GM21423 (cell line): ENCODE measurements around the gene CDKN1A.
"Not testable (repeated sequence)": the region's sequence is repeated elsewhere in the genome, so short reads cannot be mapped to it uniquely, and the experiment has no call there.

Source experiments
- ATAC-seq: cut with Tn5 transposase; IDR thresholded peaks from one replicate; pipeline ENCODE4 v1.9.1; 2021; ENCODE audit warnings: mild to moderate bottlenecking, moderate library complexity; ENCODE audit not compliant: unreplicated experiment

The CDKN1A gene

DNA sequence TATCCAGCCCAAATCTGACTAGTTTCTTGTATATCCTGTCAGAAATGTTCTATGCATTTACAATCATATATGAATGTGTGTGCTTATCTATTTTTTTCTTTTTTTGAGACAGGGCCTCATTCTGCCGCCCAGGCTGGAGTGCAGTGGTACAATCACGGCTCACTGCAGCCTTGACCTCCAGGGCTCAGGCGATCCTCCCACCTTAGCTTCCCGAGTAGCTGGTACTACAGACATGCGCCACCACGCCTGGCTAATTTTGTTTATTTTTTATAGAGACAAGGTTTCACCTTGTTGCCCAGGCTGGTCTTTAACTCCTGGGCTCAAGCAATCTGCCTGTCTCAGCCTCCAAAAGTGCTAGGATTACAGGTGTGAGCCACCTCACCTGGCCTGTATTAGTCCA lies 16.1 kb downstream of the CDKN1A start:
- no peak for ATAC-seq

DNA sequence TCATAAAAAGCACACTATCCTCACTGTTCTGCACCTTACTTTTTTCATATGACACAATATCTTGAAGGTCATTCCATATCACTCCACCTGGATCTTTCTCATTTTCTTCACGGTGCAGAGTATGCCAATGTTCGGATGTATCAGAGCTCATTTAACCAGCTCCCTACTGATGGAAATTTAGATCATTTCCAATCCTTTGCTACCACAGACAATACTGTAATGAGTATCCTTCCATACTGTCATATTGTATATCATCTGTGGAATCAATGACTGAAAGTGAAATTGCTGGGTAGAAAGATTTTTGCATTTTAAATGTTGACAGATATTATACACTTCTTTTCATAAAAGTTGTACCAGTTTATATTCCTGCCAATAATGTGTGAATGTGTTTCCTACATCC lies 16.9 kb downstream of the CDKN1A start:
- no peak for ATAC-seq

DNA sequence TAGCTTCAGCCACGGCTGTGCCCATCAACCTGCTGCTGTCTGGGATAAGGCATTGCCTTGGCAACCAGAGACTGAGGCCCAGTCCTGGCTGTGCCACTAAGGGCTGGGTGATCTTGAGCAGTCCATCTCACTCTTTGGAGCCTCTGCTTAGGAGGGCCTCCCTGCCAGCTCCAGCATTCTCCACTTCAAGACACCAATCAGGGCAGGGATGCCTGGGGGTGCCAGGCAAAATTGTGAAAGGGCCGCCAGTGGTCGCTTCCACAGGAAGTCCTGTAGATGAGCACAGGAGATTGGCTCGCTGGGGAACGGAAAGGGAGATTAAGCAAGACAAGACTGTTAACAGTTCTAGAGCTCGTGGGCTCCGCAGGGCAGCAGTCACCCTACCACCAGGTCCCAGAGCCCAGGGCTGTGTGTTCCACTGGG lies 19.0 kb downstream of the CDKN1A start, which contains the start of gene RAB44:
Gene RAB44 (plus strand): TSS at position 346 of the 423 bp plus-strand sequence. CDS start 6,410 bp downstream, outside the sequence.
- no peak for ATAC-seq

DNA sequence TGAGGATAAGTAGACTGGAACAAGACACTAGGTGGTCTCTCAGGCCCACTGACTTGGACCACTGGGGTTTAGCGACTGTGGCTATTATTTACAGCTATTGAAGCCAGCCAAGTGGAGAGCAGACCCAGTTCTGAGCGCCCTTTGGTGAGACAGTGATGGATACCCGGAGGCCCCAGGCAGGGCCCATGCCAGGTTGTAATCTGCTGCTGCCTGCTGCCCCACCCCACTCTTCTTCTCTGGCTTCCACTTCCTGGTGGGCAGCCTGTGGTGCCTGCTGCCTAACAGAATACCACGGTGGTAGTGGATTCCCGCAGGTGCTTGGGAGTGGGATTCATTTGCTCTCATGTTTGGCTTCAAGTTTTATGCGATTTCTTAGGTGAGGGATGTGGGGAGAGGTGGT lies 19.7 kb downstream of the CDKN1A start:
- ATAC-seq, result no peak

DNA sequence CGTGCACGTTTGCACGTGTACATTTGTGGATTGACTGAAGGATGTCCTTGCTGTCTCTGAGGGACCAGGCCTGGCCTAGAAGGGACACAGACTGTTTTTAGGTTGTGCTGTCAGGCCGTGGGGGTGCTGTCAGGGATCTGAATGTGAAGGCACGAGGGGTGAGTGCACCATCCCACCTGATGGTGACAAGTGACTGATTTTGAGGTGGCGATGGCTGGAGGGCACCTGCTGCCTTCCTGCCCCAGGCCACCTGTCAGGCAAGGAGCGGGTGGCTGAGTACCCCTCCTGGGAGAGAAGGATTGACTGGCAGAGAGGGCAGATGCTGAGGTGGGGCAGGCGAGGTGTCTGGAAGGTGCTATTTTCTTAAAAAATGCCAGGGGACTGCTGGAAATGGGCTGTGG lies 20.4 kb downstream of the CDKN1A start:
- no peak for ATAC-seq

DNA sequence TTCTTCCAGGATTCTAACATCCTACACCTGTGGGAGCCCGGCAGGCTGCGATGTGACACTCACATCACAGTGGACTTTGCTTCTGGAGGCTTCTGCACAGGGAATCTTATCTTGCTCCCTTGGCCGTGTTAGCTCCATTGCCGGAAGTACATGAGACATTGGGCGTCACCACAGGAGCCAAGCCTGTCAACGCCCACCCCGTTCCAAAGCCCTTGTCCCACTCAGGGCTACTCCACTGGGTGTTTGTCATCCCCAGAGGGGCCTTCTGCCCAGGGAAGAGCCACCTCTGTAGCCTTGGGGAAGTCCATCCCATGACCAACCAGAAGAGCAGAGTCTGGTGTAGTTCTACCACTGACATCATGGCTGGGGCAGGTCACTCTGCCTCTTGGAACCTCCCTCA lies 20.8 kb downstream of the CDKN1A start:
- ATAC-seq, result no peak

DNA sequence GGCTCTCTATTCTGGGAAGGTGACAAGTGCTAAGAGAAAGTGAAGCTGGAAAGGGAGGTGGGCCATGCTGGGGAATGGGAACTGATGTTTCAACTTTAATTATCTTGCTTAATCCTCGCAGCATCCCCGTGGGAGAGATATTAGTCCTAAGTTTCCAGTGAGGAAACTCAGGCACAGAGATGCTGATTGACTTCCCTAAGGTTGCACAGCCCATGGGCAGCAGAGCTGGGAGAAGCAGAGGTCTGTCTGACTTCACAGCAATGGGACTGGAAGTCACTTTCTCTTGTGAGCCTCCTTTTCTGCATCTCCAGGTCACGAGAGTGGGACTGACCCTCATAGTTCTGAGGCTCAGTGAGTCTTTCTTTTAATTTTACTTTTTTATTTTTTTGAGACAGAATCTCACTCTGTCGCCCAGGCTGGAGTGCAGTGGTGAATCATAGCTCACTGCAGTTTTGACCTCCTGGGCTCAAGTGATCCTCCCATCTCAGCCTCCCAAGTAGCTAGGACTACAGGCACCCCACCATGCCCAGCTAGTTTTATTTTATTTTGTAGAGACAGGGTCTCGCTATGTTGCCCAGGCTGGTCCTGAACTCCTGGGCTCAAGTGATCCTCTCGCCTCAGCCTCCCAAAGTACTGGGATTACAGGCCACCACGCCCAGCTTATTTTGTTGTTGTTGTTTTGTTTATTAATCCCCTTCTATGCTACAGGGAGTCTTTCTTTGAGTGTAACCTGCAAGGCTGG lies 21.7 kb downstream of the CDKN1A start:
- no peak for ATAC-seq

DNA sequence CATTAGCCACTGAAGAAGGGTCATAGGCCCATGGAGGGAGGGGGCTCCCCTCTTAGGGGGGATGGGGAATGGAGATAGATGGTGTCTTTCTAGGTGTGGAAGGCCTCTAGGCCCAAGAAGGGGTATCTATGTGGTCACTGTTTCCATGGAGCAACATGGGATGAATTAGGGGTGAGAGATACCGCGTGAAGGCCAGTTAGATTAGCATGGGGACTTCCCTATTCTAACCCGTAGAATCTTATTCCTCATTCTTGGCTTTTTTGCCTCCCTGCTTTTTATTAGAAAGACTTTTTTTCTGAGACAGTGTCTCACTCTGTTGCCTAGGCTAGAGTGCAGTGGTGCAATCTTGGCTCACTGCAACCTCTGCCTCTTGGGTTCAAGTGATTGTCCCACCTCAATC lies 22.3 kb downstream of the CDKN1A start:
- no peak for ATAC-seq

DNA sequence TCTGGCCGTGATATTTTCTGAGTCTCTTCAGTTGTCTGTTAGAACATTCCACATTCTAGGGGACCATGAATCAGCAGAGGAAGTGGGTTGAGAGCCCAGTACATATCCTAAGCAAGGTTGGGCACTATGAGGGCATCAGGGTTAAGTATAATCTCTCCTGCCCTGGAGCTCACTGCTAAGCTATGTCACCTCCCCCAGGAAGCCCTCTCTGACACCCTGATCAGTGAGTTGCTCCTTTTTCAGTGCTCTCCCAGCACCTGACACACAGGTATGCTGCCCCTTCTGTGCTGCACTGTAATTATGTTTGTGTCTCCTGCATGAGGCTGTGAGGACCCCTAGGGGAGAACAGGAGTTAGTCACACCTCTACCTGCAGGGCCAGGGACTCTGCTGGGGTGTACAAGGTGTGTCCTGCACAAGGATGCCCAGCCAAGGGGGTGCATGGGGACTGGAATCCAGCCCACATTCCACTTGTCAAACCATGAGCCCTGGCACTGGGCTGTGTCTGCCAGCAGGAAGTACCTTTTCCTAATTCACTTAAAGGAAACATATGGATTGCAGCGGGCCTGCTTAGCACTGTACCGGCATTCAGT lies 23.0 kb downstream of the CDKN1A start:
- no peak for ATAC-seq

DNA sequence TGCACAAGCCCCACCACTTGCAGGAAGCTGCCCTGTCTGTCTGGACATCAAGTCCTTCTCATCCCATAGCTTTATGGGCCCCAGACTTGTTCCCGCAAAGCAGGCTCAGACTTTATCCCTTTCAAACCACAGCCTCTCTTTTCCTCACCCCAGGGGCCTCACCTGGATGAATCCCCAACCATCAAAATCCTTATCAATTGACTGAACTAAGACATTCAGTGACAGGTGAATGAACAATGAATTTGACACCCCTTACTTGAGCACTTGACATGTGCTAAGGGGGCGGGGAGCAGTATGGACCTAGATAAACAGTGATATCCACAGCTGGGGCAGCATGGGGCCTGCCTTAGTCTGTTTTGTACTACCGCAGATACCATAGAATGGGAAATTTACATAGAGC lies 24.1 kb downstream of the CDKN1A start:
- no peak for ATAC-seq

DNA sequence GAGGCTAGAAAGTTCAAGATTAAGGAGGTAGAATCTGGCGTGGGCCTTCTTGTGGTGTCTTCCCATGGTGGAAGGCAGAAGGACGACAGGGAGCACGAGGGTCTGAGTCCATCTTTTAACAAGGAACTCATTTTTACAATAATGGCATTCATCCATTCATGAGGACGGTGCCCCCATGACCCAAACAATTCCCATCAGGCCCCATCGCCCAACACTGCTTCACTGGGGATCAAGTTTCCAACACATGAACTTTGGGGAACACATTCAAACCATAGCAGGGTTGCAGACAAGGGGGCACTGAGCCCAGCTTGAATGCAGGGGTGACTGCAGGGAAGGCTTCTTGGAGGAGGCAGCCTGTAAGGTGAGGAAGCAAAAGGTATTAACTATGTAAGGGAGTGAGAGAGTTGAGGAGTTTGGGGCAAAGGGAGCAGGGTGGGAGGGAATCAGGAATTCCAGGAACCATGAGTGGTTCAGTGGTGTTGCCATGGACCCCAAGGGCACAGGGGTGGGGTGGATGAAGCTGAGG lies 24.6 kb downstream of the CDKN1A start:
- ATAC-seq, result no peak

DNA sequence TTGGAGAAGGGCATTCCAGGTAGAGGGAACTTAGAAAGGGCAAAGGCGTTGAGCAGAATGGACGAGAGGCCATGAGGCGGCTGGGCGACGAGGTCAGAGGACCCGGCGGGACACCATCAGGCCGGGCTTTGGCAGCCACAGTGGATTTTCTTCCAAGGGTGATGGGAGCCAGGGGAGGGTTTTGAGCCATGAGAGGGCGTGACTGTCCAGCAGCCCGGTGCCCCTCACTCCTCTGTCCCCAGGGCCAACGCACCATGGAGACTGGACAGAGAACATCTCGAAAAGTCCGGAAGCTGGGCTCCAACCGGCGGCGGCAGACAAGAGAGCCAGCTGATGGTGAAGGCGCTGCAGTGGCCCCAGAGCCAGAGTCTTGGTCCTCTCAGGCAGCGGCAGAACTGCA lies 25.5 kb downstream of the CDKN1A start:
- ATAC-seq, result no peak

DNA sequence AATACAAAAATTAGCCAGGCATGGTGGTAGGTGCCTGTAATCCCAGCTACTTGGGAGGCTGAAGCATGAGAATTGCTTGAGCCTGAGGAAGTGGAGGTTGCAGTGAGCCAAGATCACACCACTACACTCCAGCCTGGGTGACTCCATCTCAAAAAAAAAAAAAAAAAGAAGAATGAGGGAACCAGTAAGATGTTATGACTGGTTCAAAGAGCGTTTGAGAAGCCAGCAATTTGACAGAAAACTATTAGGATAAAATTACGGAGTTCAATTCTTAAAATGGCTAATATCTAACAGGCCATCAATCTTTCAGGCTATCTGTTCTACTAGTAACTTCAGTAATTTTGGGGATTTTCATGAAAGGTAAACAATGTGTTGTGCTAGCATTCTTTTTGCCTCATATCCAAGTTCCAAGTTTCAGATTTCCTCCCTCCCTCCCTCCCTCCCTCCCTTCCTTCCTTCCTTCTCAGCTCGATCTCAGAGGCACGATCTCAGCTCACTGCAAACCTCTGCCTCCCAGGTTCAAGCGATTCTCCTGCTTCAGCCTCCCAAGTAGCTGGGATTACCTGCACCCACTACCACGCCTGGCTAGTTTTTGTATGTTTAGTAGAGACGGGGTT lies 26.6 kb downstream of the CDKN1A start:
- ATAC-seq, result not testable (repeated sequence)

DNA sequence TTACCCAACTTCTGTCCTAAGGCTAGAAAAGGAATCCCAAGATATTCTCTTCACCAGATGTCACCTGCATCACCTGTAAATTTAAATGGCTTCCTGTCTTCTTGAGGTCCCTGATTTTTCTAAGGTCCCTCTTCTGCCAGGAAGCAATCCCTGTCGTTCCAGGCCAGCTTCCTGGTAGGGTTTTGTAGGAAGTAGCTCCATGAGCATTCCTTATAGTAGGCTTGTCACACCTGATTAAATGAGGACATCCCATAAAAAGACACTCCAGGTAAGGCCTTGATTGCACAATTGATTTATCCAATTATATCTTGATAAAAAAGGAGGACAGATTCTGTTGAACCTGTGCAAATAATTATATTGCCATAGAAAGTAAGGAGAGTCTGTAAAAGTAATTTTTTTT lies 27.8 kb downstream of the CDKN1A start:
- no peak for ATAC-seq

DNA sequence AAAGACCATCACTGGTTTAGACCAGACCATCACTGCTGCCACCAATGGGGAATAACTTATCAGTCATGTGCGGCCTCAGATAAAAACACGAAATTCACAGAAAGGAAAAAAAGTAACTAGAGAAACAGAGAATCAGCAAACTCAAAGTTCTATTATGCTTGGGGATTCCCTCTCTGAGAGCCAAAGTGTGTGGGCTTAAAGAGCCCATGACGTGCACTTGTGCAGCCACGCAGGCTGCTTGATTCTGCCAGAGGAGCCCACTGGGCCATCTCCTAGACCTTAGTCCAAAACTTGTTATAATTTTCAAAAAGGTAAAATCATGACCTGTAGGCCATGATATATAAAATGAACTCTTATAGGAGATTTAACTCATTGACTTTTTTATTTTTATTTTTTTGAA lies 34.3 kb downstream of the CDKN1A start:
- no peak for ATAC-seq

DNA sequence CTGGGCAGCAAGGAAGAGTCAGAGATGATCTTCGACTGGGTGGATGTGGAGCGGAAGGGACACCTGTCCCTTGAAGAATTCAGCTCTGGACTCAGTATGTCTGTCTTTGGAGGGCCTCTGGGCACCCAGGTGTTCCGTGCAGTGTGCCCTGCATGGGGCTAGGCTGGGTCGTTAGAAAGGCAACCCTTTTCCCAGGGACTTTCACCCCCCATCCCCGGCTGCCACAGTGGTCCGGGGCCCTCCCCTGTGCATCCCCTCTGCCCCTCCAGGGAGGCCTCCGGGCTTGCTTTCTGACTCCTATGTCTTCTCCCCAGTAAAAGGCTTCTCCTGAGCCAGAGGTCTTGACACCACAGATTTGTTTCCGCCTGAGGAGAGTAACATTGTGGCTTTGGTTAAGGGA lies 35.3 kb downstream of the CDKN1A start:
- no peak for ATAC-seq

DNA sequence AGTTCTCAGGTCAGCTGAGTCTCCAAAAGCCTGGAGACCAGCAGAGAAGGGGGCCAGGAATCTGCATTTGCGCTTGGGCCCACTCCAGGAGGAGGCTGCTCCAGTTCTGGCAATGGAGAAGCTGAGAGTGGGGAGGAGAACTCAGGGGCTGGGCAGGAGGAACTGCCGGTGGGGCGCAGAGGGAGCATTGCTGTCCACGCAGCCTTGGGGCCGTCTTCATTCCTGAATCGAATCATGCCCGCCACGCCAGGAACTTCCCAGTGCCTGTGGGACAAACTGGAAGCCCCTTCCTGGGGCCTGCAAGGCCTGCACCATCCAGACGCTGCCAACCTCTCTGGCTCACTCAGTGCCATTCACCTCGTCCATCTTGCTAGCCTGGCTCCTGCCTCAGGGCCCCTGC lies 36.0 kb downstream of the CDKN1A start:
- no peak for ATAC-seq

DNA sequence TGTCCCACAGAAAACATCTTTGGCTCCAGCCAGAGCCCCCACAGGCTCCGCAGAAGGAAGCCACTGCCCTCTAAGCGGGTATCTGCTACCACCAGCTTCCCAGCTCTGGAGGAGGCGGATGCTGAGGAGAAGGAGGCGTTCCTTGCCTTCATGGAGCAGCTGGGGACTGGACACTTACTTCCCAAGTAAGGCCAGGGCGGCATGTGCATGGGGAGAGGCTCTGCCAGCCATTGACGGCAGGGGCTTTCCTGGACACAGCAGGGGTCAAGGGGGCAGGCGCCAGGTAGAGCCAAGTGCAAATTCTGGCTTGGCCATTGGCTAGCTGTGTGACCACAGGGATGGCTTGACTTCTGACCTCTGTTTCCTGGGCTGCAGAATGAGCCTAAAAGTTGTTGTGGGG lies 37.0 kb downstream of the CDKN1A start:
- no peak for ATAC-seq

DNA sequence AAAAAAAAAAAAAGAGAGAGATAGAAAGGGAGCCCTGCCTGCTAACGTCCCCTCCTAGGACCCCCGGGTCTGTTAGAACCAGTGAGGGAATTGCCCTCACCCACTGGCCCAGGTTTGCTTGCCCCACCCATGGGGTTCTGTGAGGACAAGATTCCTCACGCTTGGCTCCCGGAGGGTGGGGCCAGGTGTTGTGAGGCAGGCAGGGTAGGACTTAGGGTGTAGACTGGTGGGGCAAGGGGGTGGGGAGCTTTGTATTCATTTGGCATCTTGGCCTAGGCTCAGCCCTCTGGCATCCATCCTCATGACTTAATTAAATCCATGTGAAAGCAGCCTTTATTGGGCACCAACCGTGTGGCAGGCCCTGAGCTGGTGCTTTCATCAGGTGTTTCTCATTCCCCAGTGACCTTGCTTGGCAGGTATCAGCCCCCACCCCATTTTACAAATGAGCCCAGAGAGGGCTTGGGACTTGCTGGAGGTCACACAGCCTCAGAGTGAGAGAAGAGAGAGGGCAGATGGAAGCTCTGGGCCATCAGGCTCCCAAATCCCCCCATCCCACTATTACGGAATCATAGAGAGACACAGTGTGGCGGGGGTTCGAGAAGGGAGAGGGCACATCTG lies 38.1 kb downstream of the CDKN1A start:
- ATAC-seq, result no peak

DNA sequence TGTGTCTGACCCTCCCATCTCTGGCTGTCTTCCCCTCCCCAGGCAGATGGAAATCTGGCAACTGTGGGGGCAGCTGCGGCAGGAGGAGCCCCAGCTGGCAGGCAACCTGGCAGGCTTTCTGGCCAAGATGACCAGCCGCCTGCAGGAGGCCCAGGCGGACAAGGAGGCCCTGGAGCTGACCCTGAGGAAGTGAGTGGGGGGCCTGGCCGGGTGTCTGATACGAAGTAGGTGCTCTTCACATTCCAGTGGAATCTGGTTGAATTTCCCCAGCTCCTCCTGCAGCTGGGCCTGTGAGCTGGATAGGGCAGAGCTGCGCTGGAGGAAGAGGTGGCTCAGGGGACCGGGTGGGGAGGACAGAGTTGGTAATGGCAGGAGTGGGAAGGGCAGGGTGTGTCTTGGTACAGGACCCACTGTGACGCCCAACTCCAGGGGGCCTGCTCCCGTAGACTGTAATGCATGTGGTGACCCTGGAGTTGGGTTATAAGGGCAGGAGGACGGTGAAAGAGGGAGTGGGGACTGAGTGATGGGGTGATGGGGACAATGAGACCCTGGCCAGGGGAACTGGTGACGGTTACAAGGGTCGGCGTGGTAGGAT lies 38.8 kb downstream of the CDKN1A start:
- ATAC-seq, result no peak

DNA sequence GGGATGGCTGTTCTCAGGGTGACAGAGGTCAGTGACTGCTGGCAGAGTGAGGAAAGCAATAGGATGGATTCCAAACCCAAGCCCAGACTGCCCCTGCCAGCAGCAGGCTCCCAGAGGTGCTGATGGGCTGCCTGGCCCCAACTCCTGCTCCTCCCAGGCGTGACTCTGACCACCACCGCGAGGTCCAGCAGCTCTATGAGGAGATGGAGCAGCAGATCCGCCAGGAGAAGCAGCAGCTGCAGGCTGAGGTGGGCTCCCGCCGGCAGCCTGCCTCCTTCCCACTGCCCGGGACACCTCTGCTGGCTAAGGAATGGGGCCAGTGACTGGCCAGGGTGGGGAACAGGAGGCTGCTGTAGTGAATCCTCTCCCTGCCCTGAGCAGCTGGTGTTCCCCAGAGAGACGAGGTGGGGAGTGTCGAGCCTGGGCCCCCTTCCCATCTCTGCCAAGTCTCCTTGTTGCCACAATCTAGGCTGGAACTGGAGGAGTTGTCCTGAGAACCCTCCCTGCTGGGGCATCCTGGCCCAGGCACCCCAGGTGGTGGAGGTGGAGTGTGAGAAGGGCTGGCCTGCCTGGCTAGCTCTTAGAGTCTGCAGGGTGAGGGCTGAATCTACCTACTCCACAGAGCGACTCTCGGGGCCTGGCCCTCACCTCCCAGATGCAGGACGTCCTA lies 39.5 kb downstream of the CDKN1A start:
- no peak for ATAC-seq
